ENCODE measurements around the gene SH3GL2.

GRCh38 chr9:17597977-17598376 is 19.1 kb downstream of the SH3GL2 start:
- TF ChIP-seq EZH2 (IDR thresholded peaks at IDR 0.05; ENCODE audit: borderline replicate concordance, low read depth, low read length, severe bottlenecking) (no peak), CTCF (IDR thresholded peaks at IDR 0.05; ENCODE audit: borderline replicate concordance, extremely low read depth, low read length, poor library complexity, severe bottlenecking) (no peak)

Measured in DND-41 (cell line).